ENCODE results near the gene UGT1A5.
"Not testable (repeated sequence)": the region's sequence is repeated elsewhere in the genome, so short reads cannot be mapped to it uniquely, and the experiment has no call there.

UGT1A5 gene

DNA sequence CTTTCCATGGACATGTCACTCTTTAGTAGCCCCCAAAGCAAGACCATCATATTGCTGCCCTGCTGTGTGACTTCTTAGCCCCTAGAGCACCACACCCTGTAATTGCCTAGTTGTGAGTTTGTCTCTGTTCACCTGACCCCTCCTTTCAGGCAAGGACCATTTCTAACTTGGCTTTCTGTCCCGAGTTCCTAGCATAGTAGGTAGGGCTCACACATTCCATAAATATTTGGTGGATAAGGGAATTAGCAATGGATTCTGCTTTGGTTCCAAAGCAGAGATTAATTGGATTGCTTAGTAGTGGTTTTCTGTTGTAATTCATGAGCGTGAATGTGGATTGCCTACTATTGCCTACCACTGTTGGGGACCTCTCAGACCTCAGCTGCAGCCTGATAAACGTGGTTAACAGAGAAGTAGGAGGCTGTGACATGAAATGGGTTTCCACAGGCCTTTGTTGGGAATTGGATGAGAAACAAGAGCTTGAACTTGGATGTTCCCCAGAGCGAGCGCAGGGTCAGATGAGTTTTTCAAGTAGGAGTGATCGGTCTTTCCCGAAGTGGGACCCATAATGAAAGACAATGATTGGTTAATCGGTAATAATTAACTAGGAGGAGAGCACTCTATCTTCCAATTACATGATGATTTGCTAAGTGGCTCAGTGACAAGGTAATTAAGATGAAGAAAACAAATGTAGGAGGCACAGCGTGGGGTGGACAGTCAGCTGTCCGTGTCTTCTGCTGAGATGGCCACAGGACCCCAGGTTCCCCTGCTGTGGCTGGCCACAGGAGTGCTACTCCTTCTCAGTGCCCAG, 34.0 kb downstream of the UGT1A5 start:
- no peak for DNase-seq

DNA sequence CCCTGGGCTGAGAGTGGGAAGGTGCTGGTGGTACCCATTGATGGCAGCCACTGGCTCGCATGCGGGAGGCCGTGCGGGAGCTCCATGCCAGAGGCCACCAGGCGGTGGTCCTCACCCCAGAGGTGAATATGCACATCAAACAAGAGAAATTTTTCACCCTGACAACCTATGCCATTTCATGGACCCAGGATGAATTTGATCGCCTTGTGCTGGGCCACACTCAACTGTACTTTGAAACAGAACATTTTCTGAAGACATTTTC, 34.5 kb downstream of the UGT1A5 start:
- no peak for DNase-seq

GRCh38 chr2:233750689-233751088, 38.0 kb downstream of the UGT1A5 start:
- DNase-seq = not testable (repeated sequence)

GRCh38 chr2:233751212-233752009, 38.7 kb downstream of the UGT1A5 start:
- DNase-seq = not testable (repeated sequence)

GRCh38 chr2:233754872-233755611, 42.3 kb downstream of the UGT1A5 start:
- DNase-seq = no peak

DNA sequence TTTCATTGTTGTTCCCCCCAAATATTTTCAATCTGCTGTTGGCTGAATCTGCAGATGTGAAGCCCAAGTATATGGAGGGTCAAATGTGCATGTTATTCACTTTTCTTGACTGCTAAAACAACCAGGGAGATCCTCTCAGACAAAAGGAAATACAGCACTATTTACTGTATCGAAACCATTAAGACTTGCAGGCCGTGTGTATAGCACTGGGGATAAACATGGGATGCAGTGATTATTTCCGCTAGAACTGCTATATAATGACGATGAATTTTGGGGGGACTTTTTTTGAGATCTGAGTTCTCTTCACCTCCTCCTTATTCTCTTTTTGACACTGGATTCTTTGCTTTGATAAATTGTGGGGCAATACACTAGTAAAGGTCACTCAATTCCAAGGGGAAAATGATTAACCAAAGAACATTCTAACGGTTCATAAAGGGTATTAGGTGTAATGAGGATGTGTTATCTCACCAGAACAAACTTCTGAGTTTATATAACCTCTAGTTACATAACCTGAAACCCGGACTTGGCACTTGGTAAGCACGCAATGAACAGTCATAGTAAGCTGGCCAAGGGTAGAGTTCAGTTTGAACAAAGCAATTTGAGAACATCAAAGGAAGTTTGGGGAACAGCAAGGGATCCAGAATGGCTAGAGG, 43.8 kb downstream of the UGT1A5 start:
- DNase-seq = no peak

DNA sequence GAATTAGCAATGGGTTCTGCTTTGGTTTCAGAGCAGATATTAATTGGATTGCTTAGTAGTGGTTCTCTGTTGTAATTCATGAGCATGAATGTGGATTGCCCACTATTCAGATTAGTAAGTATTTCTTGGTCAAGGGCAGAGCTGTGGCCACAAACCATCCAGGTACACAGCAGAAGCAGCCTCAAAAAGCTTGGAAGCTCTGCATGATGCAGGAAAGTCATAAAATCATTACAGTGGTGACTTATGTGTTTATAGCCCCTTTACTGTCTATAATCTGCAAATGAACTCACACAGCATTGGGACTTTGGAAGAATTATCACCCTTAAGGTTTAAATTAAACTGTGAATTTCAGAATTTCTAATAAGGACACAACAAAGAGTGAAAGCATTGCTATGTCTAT, 45.4 kb downstream of the UGT1A5 start:
- no peak for DNase-seq

DNA sequence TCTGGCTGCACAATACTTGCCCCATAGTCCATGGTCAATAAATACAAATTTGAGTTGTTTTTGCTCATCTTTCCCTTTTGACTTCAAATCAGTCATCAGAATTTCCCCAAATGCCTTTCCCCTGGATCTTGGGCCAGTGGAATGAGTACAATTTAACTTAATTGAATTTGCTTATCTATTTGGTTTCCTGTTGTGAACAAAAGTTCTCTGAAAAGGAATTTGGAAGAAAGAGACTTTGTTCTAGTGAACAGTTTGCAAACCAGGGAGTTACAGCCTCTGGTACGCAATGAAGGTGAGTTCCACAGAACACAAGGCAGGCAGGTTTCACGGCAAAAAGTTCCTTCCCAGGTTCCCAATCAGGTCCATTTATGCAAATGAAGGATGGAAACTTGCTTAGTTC, 46.1 kb downstream of the UGT1A5 start:
- no peak for DNase-seq

GRCh38 chr2:233760043-233760442, 47.3 kb downstream of the UGT1A5 start, which contains the start of gene UGT1A1:
Gene UGT1A1 (plus strand): TSS chr2:233760270. CDS start chr2:233760288, 18 bp downstream.
- DNase-seq = no peak

GRCh38 chr2:233761040-233761769, 48.5 kb downstream of the UGT1A5 start:
- DNase-seq = no peak

- no peak for DNase-seq
These were observed 51.6 kb downstream of the UGT1A5 start for GRCh38 chr2:233764264-233764663.

GRCh38 chr2:233764761-233765160, 52.1 kb downstream of the UGT1A5 start:
- DNase-seq = no peak

GRCh38 chr2:233766416-233766815, 53.7 kb downstream of the UGT1A5 start:
- DNase-seq = no peak

DNA sequence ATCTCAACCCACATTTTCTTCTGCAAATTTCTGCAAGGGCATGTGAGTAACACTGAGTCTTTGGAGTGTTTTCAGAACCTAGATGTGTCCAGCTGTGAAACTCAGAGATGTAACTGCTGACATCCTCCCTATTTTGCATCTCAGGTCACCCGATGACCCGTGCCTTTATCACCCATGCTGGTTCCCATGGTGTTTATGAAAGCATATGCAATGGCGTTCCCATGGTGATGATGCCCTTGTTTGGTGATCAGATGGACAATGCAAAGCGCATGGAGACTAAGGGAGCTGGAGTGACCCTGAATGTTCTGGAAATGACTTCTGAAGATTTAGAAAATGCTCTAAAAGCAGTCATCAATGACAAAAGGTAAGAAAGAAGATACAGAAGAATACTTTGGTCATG, 55.4 kb downstream of the UGT1A5 start:
- no peak for DNase-seq

DNA sequence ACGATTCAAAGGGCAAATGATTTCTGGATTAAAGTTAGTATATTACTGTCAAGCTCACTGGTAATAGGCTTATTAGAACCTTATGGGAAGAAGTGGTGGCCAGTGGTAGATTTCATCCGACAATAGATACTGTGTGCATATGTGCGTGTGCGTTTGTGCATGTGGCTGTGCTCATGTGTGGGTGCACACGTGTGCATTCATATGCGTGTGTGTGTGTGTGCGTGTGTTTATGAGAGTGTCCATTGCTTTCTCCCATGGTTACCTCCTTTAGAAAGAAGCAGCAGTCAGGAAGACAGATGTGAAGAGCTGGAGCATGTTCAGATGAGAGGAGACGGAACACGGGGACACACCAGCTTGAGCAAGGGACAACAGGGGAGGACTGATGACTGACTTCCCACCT, 56.6 kb downstream of the UGT1A5 start:
- DNase-seq = no peak

- no peak for DNase-seq
These were observed 59.4 kb downstream of the UGT1A5 start for GRCh38 chr2:233772153-233772552.

- DNase-seq = no peak
These were observed 59.9 kb downstream of the UGT1A5 start for GRCh38 chr2:233772583-233772982.

- no peak for DNase-seq
These were observed 61.1 kb downstream of the UGT1A5 start for GRCh38 chr2:233773854-233774253.

- DNase-seq = no peak
These were observed 62.7 kb downstream of the UGT1A5 start for GRCh38 chr2:233775414-233775813.

- no peak for DNase-seq
These were observed 65.3 kb downstream of the UGT1A5 start, which contains the start of gene MROH2A for GRCh38 chr2:233778030-233778429. Gene MROH2A (plus strand): TSS chr2:233778330. CDS start chr2:233779359, 1,029 bp downstream.

DNA sequence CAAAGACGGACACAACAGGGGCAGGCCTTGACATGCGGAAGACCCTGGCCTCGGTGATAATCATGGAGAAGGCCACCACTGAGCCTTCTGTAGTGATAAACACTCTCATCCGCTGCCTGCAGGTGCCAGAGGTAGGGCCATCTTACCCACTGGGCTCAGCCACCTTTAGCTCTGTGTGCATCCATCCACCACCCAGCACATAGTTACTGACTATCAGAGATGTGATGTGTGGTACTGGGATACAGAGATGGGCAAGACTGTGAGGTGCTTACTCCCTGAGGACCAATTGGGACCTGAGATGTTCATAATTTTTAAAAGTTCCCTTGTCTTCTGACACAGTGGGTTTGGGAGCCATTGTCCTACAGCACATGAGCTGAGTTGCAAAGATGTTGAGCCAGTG, 67.0 kb downstream of the UGT1A5 start:
- no peak for DNase-seq

DNA sequence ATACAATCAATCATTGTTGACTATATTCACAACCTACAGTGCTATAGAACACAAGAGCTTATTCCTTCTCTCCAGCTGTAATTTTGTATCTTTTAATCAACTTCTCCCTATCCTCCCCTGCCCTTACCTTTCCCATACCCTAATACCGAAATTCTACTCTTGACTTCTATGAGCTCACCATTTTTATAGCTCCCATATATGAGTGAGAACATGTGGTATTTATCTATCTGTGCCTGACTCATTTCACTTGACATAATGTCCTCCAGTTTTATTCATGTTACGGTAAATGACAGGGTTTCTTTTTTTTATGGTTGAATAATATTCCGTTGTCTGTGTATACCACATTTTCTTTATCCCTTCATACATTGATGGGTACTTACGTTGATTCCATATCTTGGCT, 68.1 kb downstream of the UGT1A5 start:
- DNase-seq = no peak

Measured in CD4-positive, alpha-beta T cell treated with Interleukin-1 beta for 1 hour (primary cell).